GM19438 (cell line): Measurements from ENCODE around the gene GPC5.

Experiments used
- ATAC-seq: cut with Tn5 transposase; IDR thresholded peaks from one replicate; pipeline ENCODE4 v1.9.1; 2021; ENCODE audit warnings: low read depth; ENCODE audit not compliant: unreplicated experiment

Gene GPC5

GRCh38 chr13:92297971-92298942 lies 899.8 kb downstream of the GPC5 start:
- no peak for ATAC-seq

GRCh38 chr13:92300651-92301050 lies 902.2 kb downstream of the GPC5 start:
- ATAC-seq: no peak

- ATAC-seq: no peak
Measured at GRCh38 chr13:92303428-92303827, 905.0 kb downstream of the GPC5 start.

GRCh38 chr13:92307752-92308151 lies 909.3 kb downstream of the GPC5 start:
- ATAC-seq: no peak

- no peak for ATAC-seq
Measured at GRCh38 chr13:92312823-92313222, 914.4 kb downstream of the GPC5 start.

GRCh38 chr13:92313382-92313781 lies 915.0 kb downstream of the GPC5 start:
- no peak for ATAC-seq

GRCh38 chr13:92315265-92315664 lies 916.8 kb downstream of the GPC5 start:
- no peak for ATAC-seq

GRCh38 chr13:92316030-92316429 lies 917.6 kb downstream of the GPC5 start:
- ATAC-seq: no peak

- ATAC-seq: no peak
Measured at GRCh38 chr13:92317066-92317465, 918.6 kb downstream of the GPC5 start.

GRCh38 chr13:92320323-92320722 lies 921.9 kb downstream of the GPC5 start:
- no peak for ATAC-seq

GRCh38 chr13:92321174-92321573 lies 922.8 kb downstream of the GPC5 start:
- no peak for ATAC-seq

GRCh38 chr13:92345627-92346026 lies 947.2 kb downstream of the GPC5 start:
- no peak for ATAC-seq

GRCh38 chr13:92346046-92346445 lies 947.6 kb downstream of the GPC5 start:
- no peak for ATAC-seq

- no peak for ATAC-seq
Measured at GRCh38 chr13:92354583-92354982, 956.2 kb downstream of the GPC5 start.

- no peak for ATAC-seq
Measured at GRCh38 chr13:92355213-92355612, 956.8 kb downstream of the GPC5 start.

- ATAC-seq: no peak
Measured at GRCh38 chr13:92362717-92363116, 964.3 kb downstream of the GPC5 start.

- ATAC-seq: no peak
Measured at GRCh38 chr13:92365904-92366303, 967.5 kb downstream of the GPC5 start.

- ATAC-seq: no peak
Measured at GRCh38 chr13:92377396-92377795, 979.0 kb downstream of the GPC5 start.

- ATAC-seq: no peak
Measured at GRCh38 chr13:92379371-92379770, 981.0 kb downstream of the GPC5 start.

GRCh38 chr13:92384410-92384809 lies 986.0 kb downstream of the GPC5 start:
- no peak for ATAC-seq

- no peak for ATAC-seq
Measured at GRCh38 chr13:92387245-92387644, 988.8 kb downstream of the GPC5 start.

- no peak for ATAC-seq
Measured at GRCh38 chr13:92390217-92390616, 991.8 kb downstream of the GPC5 start.
